RWPE2 (cell line): ENCODE results near the gene TIAL1.
"Not testable (repeated sequence)": the region's sequence is repeated elsewhere in the genome, so short reads cannot be mapped to it uniquely, and the experiment has no call there.

ENCODE experiments used
- ATAC-seq: fragments of 200-7000 bp; cut with Tn5 transposase; 3 replicates; pipeline ENCODE4 v1.9.1; 2021; ENCODE audit warnings: low read depth
- DNase-seq: peaks from one replicate; pipeline ENCODE4 v3.0.0-alpha.2; 2020; ENCODE audit warnings: low spot score
- H3K27ac ChIP-seq: fragments of 450-650 bp; 2 replicates; pipeline ENCODE4 v1.5.1; 2017; ENCODE audit warnings: mild to moderate bottlenecking; ENCODE audit not compliant: poor library complexity, severe bottlenecking
- H3K27me3 ChIP-seq: fragments of 250-450 bp; sonication (Bioruptor Pico); 2 replicates; pipeline ENCODE4 v1.5.1; 2021; ENCODE audit warnings: mild to moderate bottlenecking, moderate library complexity; ENCODE audit not compliant: insufficient read depth, poor library complexity, severe bottlenecking
- H3K36me3 ChIP-seq: fragments of 250-450 bp; sonication (Bioruptor Pico); 2 replicates; pipeline ENCODE4 v1.5.1; 2020; ENCODE audit warnings: low read depth, mild to moderate bottlenecking, moderate library complexity
- H3K4me1 ChIP-seq: fragments of 250-450 bp; sonication (Bioruptor Pico); 2 replicates; pipeline ENCODE4 v1.5.1; 2021; ENCODE audit warnings: mild to moderate bottlenecking, moderate library complexity; ENCODE audit not compliant: insufficient read depth, poor library complexity, severe bottlenecking
- H3K4me3 ChIP-seq: fragments of 250-450 bp; sonication (Bioruptor Pico); 2 replicates; pipeline ENCODE4 v1.5.1; 2021; ENCODE audit warnings: mild to moderate bottlenecking, moderate library complexity; ENCODE audit not compliant: severe bottlenecking
- H3K9me3 ChIP-seq: fragments of 250-450 bp; sonication (Bioruptor Pico); 2 replicates; pipeline ENCODE4 v1.5.1; 2021; ENCODE audit warnings: mild to moderate bottlenecking, moderate library complexity; ENCODE audit not compliant: severe bottlenecking
- TF ChIP-seq, protein P1 (sequence below): fragments of 450-650 bp; IDR thresholded peaks from one replicate; pipeline ENCODE4 v1.5.1; 2017; ENCODE audit warnings: mild to moderate bottlenecking, moderate library complexity; ENCODE audit not compliant: poor library complexity, severe bottlenecking

TIAL1 gene

GRCh38 chr10:119575506-119575905, 21.3 kb downstream of the TIAL1 start:
- H3K36me3 ChIP-seq, result peaks cover 81% of the 10 kb centered on the region
- no peak overlapping the region for H3K27ac ChIP-seq
- DNase-seq, result no peak
- TF ChIP-seq, protein P1, sequence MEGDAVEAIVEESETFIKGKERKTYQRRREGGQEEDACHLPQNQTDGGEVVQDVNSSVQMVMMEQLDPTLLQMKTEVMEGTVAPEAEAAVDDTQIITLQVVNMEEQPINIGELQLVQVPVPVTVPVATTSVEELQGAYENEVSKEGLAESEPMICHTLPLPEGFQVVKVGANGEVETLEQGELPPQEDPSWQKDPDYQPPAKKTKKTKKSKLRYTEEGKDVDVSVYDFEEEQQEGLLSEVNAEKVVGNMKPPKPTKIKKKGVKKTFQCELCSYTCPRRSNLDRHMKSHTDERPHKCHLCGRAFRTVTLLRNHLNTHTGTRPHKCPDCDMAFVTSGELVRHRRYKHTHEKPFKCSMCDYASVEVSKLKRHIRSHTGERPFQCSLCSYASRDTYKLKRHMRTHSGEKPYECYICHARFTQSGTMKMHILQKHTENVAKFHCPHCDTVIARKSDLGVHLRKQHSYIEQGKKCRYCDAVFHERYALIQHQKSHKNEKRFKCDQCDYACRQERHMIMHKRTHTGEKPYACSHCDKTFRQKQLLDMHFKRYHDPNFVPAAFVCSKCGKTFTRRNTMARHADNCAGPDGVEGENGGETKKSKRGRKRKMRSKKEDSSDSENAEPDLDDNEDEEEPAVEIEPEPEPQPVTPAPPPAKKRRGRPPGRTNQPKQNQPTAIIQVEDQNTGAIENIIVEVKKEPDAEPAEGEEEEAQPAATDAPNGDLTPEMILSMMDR, result no peak
- H3K4me1 ChIP-seq, result peaks cover 8% of the 10 kb centered on the region
- H3K27me3 ChIP-seq, result no peaks in the 10 kb centered on the region
- peak; percentile 75; the same call in 2 of the 3 replicates for ATAC-seq
- H3K4me3 ChIP-seq, result no peak overlapping the region
- no peaks in the 10 kb centered on the region for H3K9me3 ChIP-seq

- H3K27ac ChIP-seq, result no peak overlapping the region
- peaks cover 8% of the 10 kb centered on the region; the same call in 1 of the 2 replicates for H3K36me3 ChIP-seq
- TF ChIP-seq, protein P1, result no peak
- H3K27me3 ChIP-seq, result no peaks in the 10 kb centered on the region
- H3K9me3 ChIP-seq, result no peaks in the 10 kb centered on the region
- DNase-seq, result no peak
- no peak for ATAC-seq
- no peaks in the 10 kb centered on the region for H3K4me1 ChIP-seq
- H3K4me3 ChIP-seq, result no peak overlapping the region
Measured at GRCh38 chr10:119567978-119568377, 28.8 kb downstream of the TIAL1 start.

DNA sequence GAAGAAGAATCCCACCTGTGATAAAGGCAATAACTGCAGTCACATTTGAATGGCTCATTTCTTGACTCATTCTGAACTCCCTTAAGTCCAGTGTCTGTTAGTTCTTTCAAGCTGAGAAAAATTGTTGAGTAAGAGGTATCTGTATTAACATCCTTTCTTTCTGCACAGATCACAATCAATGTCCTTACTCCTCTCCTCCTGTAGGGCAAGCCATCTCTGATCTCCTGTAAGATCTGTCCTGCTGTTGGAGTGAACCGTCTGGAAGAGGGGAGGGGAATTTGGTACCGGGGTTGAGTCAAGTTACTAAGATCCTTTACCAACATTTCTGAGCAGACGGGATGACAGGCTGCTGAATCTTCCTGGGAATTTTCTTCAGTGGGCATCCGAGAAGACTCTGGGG, 34.7 kb downstream of the TIAL1 start:
- TF ChIP-seq, protein P1, result no peak
- Histone ChIP-seq H3K4me3 (no peak overlapping the region), H3K4me1 (no peaks in the 10 kb centered on the region), H3K36me3 (no peaks in the 10 kb centered on the region), H3K27me3 (no peaks in the 10 kb centered on the region), H3K9me3 (no peaks in the 10 kb centered on the region), H3K27ac (no peak overlapping the region)
- ATAC-seq (no peak), DNase-seq (no peak)

GRCh38 chr10:119559511-119559910, 37.3 kb downstream of the TIAL1 start:
- H3K27me3 ChIP-seq, ATAC-seq, H3K36me3 ChIP-seq, H3K27ac ChIP-seq, H3K4me1 ChIP-seq, H3K4me3 ChIP-seq, H3K9me3 ChIP-seq, DNase-seq: not testable (repeated sequence)

DNA sequence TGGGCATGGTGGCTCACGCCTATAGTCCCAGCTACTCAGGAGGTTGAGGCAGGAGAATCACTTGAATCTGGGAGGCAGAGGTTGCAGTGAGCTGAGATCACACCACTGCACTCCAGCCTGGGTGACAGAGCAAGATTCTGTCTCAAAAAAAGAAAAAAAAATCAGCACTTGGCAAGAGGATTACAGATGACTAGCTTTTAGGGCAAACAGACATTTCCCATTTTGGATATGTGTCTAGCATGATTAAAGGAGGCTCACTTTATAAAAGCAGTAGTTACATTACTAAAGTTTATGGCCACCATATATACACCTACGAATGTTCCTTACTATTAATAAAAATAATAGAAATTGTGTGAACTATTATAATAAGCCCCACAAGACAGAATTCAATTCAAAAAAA, 40.7 kb downstream of the TIAL1 start:
- H3K36me3 ChIP-seq, ATAC-seq, H3K27ac ChIP-seq, H3K4me3 ChIP-seq, H3K9me3 ChIP-seq, H3K4me1 ChIP-seq, H3K27me3 ChIP-seq, DNase-seq: not testable (repeated sequence)

GRCh38 chr10:119555178-119555784, 41.5 kb downstream of the TIAL1 start:
- no peak overlapping the region for H3K27ac ChIP-seq
- H3K4me1 ChIP-seq, result no peaks in the 10 kb centered on the region
- no peaks in the 10 kb centered on the region for H3K9me3 ChIP-seq
- no peak for ATAC-seq
- DNase-seq, result no peak
- TF ChIP-seq, protein P1, result no peak
- no peaks in the 10 kb centered on the region for H3K27me3 ChIP-seq
- no peaks in the 10 kb centered on the region for H3K36me3 ChIP-seq
- no peak overlapping the region for H3K4me3 ChIP-seq
